Activated CD8-positive, alpha-beta T cell treated with anti-CD3 and anti-CD28 coated beads, Interleukin-2, amount 10 ng/mL, durations not matched to agents 7 days and 5 days (primary cell): ENCODE measurements around the gene STEAP1B. TPM values are rescaled to one million over a fixed set of nuclear protein-coding genes. Genes with fewer than 3 reads are reported as not detected.
"Not testable (repeated sequence)": the region's sequence is repeated elsewhere in the genome, so short reads cannot be mapped to it uniquely, and the experiment has no call there.

ENCODE experiments used
- ATAC-seq: fragments of 150-1000 bp; cut with Tn5 transposase; one replicate; pipeline ENCODE4 v1.10.0; 2021; ENCODE audit warnings: moderate library complexity
- CTCF ChIA-PET: fragments of 350-600 bp; sonication (Branson Sonifier 250); formaldehyde crosslinking; loops from one replicate; lab custom pipeline; 2021; ENCODE audit warnings: antibody characterized with exemption; lab: Charles Lee
- POLR2A ChIA-PET: fragments of 350-600 bp; sonication (Branson Sonifier 250); formaldehyde crosslinking; loops from one replicate; lab custom pipeline; 2021; ENCODE audit warnings: antibody characterized with exemption; lab: Charles Lee
- DNase-seq: peaks from one replicate; pipeline ENCODE4 v3.0.0-alpha.2; 2020
- H3K27ac Mint-ChIP-seq: one replicate; pipeline ENCODE4 v1.8.0; 2021; ENCODE audit warnings: mild to moderate bottlenecking, mixed read lengths
- H3K27me3 Mint-ChIP-seq: one replicate; pipeline ENCODE4 v1.8.0; 2021; ENCODE audit warnings: low read depth, mixed read lengths
- H3K36me3 Mint-ChIP-seq: one replicate; pipeline ENCODE4 v1.8.0; 2021; ENCODE audit warnings: low read depth, mixed read lengths
- H3K4me1 Mint-ChIP-seq: one replicate; pipeline ENCODE4 v1.8.0; 2021; ENCODE audit warnings: low read depth, mixed read lengths
- H3K4me3 Mint-ChIP-seq: one replicate; pipeline ENCODE4 v1.8.0; 2021; ENCODE audit warnings: mild to moderate bottlenecking, mixed read lengths
- H3K9me3 Mint-ChIP-seq: one replicate; pipeline ENCODE4 v1.8.0; 2022; ENCODE audit warnings: mixed read lengths; ENCODE audit not compliant: insufficient read depth
- total RNA-seq, 2 experiments: library from RNA; stranded (reverse); gene quantifications; one replicate each; pipeline ENCODE4 v1.2.3, GENCODE V29; 2021

STEAP1B gene
- total RNA-seq, result not detected

- H3K4me3 Mint-ChIP-seq, H3K36me3 Mint-ChIP-seq, H3K9me3 Mint-ChIP-seq, H3K27ac Mint-ChIP-seq, POLR2A ChIA-PET, H3K4me1 Mint-ChIP-seq: not testable (repeated sequence)
- ATAC-seq, result peak; percentile 100
- H3K27me3 Mint-ChIP-seq, result peaks cover 24% of the 10 kb centered on the region
- CTCF ChIA-PET, result interaction anchor here (0.7 to 1.7 kb wide), 3 partner anchors 9 to 417 kb away, joined by 3 to 6 read pairs (median 4); no protein-coding TSS in a partner anchor
- DNase-seq, result peak; percentile 87
Measured at GRCh38 chr7:22499888-22500689, at the start of gene STEAP1B. STEAP1B (minus strand) TSS chr7:22500188; CDS start chr7:22494855, 5,333 bp downstream.

DNA sequence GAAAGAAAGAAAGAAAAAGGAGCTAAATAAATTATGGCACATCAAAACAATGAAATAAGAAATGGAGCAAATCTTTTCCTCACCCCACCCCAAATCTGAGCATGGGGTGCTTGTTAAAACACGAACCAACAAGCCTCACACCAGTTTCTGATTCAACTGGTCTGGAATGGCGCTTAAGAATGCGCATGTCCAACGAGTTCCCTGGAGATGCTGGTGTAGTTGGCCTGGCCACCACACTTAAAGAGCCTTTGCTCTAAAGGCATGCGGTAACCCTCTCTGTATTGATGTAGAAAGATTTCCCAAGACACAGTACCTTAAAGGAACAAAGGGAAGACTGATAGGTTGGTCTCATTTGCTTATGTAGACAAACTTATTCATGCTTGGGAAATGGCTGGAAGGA lies 49.1 kb upstream of the STEAP1B start:
- ATAC-seq (no peak), DNase-seq (no peak)
- H3K27ac Mint-ChIP-seq, result no peak overlapping the region
- no peak overlapping the region for H3K4me3 Mint-ChIP-seq
- H3K27me3 Mint-ChIP-seq, result peaks cover 59% of the 10 kb centered on the region
- CTCF ChIA-PET, result no interaction called here
- no peaks in the 10 kb centered on the region for H3K9me3 Mint-ChIP-seq
- H3K4me1 Mint-ChIP-seq, result peaks cover 14% of the 10 kb centered on the region
- POLR2A ChIA-PET, result no interaction called here
- no peaks in the 10 kb centered on the region for H3K36me3 Mint-ChIP-seq

DNA sequence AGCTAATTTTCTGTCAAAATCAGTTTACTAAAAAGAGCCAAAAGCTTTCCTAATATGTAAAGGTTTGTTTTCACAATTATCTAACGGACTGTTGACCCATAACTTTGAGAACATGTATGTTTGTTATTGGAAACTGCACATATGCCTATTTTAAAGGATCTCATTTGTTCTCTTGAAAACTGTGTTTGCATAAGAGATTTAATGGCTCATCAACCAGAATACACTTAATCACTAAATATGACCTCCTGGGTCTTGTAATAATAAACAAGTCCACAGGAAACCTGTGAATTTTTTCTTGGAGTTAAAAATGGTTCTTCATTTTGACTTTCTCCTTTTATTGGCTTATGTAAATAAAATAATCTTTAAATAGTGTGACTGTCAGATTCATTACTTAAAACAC lies 48.3 kb upstream of the STEAP1B start:
- Mint-ChIP-seq H3K27me3 (peaks cover 60% of the 10 kb centered on the region), H3K9me3 (no peaks in the 10 kb centered on the region), H3K4me1 (peaks cover 14% of the 10 kb centered on the region), H3K36me3 (no peaks in the 10 kb centered on the region), H3K27ac (no peak overlapping the region), H3K4me3 (no peak overlapping the region)
- ChIA-PET POLR2A (no interaction called here), CTCF (no interaction called here)
- DNase-seq (no peak), ATAC-seq (no peak)

DNA sequence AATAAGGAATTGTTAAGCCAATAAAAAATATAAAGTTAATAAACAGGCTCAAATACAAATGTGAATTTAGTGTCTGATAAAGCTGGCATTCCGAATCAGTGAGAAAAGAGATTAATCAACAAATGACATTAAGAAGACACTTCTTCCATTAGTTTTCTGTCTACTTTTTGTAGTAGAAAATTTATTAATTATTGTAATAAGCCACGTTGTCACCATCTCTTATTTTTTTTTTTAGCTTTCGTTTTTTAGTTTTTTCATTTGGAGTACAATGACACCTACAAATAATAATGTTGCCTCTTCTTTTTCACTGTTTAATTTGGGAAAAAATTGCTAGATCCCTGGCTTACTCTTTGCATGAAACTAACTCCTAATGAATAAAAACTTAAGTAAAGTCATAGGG lies 46.8 kb upstream of the STEAP1B start:
- H3K9me3 Mint-ChIP-seq, result no peaks in the 10 kb centered on the region
- H3K27me3 Mint-ChIP-seq, result peaks cover 57% of the 10 kb centered on the region
- ATAC-seq, result no peak
- POLR2A ChIA-PET, result no interaction called here
- H3K4me1 Mint-ChIP-seq, result peaks cover 14% of the 10 kb centered on the region
- DNase-seq, result no peak
- H3K4me3 Mint-ChIP-seq, result no peak overlapping the region
- CTCF ChIA-PET, result interaction anchor here (1.7 kb wide), 1 partner anchor 13 kb away, joined by 7 read pairs; no protein-coding TSS in a partner anchor
- H3K36me3 Mint-ChIP-seq, result no peaks in the 10 kb centered on the region
- H3K27ac Mint-ChIP-seq, result no peak overlapping the region

DNA sequence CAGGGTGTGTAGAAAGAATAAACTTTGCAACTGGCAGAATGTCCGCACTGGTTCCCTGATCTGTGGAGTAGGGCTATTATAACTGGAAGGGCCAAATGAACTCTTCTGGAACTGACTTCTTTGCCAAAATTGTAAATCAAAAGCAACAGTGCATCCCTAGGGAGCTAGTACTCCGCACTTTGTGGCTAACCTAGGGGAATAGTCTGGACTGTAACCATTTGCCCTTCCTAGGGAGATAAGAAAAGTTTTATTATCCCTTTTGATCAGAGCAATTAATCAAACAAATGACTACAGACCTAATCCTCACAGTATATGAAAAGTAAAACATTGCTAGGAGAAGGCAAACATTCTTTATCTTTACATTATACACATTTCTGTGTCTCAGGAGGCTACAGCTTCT lies 45.5 kb upstream of the STEAP1B start:
- ATAC-seq, result no peak
- Mint-ChIP-seq H3K36me3 (no peaks in the 10 kb centered on the region), H3K4me1 (peaks cover 12% of the 10 kb centered on the region), H3K27ac (no peak overlapping the region), H3K27me3 (peaks cover 48% of the 10 kb centered on the region), H3K9me3 (no peaks in the 10 kb centered on the region), H3K4me3 (no peak overlapping the region)
- POLR2A ChIA-PET, result no interaction called here
- CTCF ChIA-PET, result no interaction called here
- DNase-seq, result no peak

GRCh38 chr7:22544245-22544644 lies 44.3 kb upstream of the STEAP1B start:
- H3K27ac Mint-ChIP-seq, result no peak overlapping the region
- ATAC-seq, result no peak
- peaks cover 38% of the 10 kb centered on the region for H3K27me3 Mint-ChIP-seq
- H3K4me3 Mint-ChIP-seq, result no peak overlapping the region
- H3K36me3 Mint-ChIP-seq, result no peaks in the 10 kb centered on the region
- ChIA-PET POLR2A (no interaction called here), CTCF (interaction anchor here (0.9 to 1.1 kb wide), 2 partner anchors 15 to 180 kb away, joined by 3 read pairs; no protein-coding TSS in a partner anchor)
- H3K4me1 Mint-ChIP-seq, result peaks cover 2% of the 10 kb centered on the region
- no peaks in the 10 kb centered on the region for H3K9me3 Mint-ChIP-seq
- no peak for DNase-seq

DNA sequence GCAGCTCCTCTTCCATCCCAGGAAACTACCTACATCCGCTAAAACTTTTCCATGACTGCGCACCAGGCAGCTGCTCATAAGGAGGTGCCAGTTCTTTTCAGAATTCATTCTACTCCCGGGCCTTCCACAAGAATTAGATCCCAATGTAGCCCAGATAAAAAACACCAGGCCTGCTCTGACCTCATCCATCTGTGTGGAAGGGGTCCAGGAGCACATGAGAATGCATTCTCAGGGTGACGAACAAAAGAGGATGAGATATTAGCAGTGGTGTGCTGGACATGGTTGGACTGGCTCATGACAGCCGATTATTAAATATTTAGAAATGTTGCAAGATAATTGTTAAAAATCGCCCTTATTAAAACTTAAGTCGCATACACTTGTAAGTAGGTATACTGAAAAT lies 43.2 kb upstream of the STEAP1B start:
- H3K4me1 Mint-ChIP-seq, result peaks cover 2% of the 10 kb centered on the region
- no peak overlapping the region for H3K4me3 Mint-ChIP-seq
- no peak overlapping the region for H3K27ac Mint-ChIP-seq
- POLR2A ChIA-PET, result no interaction called here
- no peaks in the 10 kb centered on the region for H3K9me3 Mint-ChIP-seq
- CTCF ChIA-PET, result interaction anchor here (1.8 kb wide), 1 partner anchor 19 kb away, joined by 4 read pairs; no protein-coding TSS in a partner anchor
- ATAC-seq, result no peak
- peaks cover 35% of the 10 kb centered on the region for H3K27me3 Mint-ChIP-seq
- H3K36me3 Mint-ChIP-seq, result no peaks in the 10 kb centered on the region
- DNase-seq, result no peak

GRCh38 chr7:22542669-22543068 lies 42.7 kb upstream of the STEAP1B start:
- Mint-ChIP-seq H3K4me3 (no peak overlapping the region), H3K4me1 (peaks cover 2% of the 10 kb centered on the region), H3K9me3 (no peaks in the 10 kb centered on the region), H3K27me3 (peaks cover 31% of the 10 kb centered on the region), H3K27ac (no peak overlapping the region), H3K36me3 (no peaks in the 10 kb centered on the region)
- DNase-seq, result no peak
- CTCF ChIA-PET, result interaction anchor here (1.1 to 1.8 kb wide), 2 partner anchors 17 to 20 kb away, joined by 3 to 4 read pairs; no protein-coding TSS in a partner anchor
- no peak for ATAC-seq
- POLR2A ChIA-PET, result no interaction called here

DNA sequence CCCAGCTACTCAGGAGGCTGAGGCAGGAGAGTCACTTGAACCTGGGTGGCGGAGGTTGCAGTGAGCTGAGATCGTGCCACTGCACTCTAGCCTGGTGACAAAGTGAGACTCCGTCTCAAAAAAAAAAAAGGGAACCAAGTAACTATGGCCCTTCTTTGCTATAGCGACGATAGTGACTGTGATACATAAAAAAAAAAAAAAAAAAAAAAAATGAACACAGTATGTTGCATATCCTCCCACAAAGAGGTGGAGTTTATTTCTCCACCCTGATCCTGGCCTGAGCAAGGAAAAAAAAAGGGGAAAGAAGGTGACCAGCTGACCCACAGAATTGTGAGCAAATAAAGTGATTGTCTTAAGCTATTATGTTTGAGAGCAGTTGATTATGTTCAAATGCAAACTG lies 42.3 kb upstream of the STEAP1B start:
- peaks cover 31% of the 10 kb centered on the region for H3K27me3 Mint-ChIP-seq
- H3K4me3 Mint-ChIP-seq, result no peak overlapping the region
- H3K4me1 Mint-ChIP-seq, result peaks cover 2% of the 10 kb centered on the region
- DNase-seq (no peak), ATAC-seq (no peak)
- no peak overlapping the region for H3K27ac Mint-ChIP-seq
- CTCF ChIA-PET, result interaction anchor here (1.1 to 1.8 kb wide), 2 partner anchors 18 to 20 kb away, joined by 3 to 4 read pairs; no protein-coding TSS in a partner anchor
- no peaks in the 10 kb centered on the region for H3K9me3 Mint-ChIP-seq
- no peaks in the 10 kb centered on the region for H3K36me3 Mint-ChIP-seq
- POLR2A ChIA-PET, result no interaction called here

- no peak for ATAC-seq
- POLR2A ChIA-PET, result no interaction called here
- H3K4me1 Mint-ChIP-seq, result peaks cover 2% of the 10 kb centered on the region
- no peak for DNase-seq
- H3K27ac Mint-ChIP-seq, result no peak overlapping the region
- CTCF ChIA-PET, result interaction anchor here (1.1 to 1.8 kb wide), 2 partner anchors 18 to 21 kb away, joined by 3 to 4 read pairs; no protein-coding TSS in a partner anchor
- peaks cover 27% of the 10 kb centered on the region for H3K27me3 Mint-ChIP-seq
- H3K36me3 Mint-ChIP-seq, result no peaks in the 10 kb centered on the region
- no peaks in the 10 kb centered on the region for H3K9me3 Mint-ChIP-seq
- H3K4me3 Mint-ChIP-seq, result no peak overlapping the region
Measured at GRCh38 chr7:22541789-22542188, 41.8 kb upstream of the STEAP1B start.

DNA sequence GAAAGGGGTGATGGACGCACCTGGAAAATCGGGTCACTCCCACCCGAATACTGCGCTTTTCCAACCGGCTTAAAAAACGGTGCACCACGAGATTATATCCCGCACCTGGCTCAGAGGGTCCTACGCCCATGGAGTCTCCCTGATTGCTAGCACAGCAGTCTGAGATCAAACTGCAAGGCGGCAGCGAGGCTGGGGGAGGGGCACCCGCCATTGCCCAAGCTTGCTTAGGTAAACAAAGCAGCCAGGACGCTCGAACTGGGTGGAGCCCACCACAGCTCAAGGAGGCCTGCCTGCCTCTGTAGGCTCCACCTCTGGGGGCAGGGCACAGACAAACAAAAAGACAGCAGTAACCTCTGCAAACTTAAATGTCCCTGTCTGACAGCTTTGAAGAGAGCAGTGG lies 28.5 kb upstream of the STEAP1B start:
- CTCF ChIA-PET, result not testable (repeated sequence)

GRCh38 chr7:22524353-22524947 lies 24.5 kb upstream of the STEAP1B start:
- peaks cover 15% of the 10 kb centered on the region for H3K27me3 Mint-ChIP-seq
- H3K9me3 Mint-ChIP-seq, POLR2A ChIA-PET, H3K4me1 Mint-ChIP-seq, CTCF ChIA-PET, H3K36me3 Mint-ChIP-seq, ATAC-seq, DNase-seq, H3K27ac Mint-ChIP-seq, H3K4me3 Mint-ChIP-seq: not testable (repeated sequence)

More for the DNA sequence above, 28.5 kb upstream of the STEAP1B start:
- H3K4me3 Mint-ChIP-seq, H3K4me1 Mint-ChIP-seq, ATAC-seq, DNase-seq, POLR2A ChIA-PET, H3K36me3 Mint-ChIP-seq, H3K9me3 Mint-ChIP-seq, H3K27ac Mint-ChIP-seq: not testable (repeated sequence)
- peaks cover 11% of the 10 kb centered on the region for H3K27me3 Mint-ChIP-seq
